K562 (cell line): ENCODE results near the gene GIPC3. TPM values are rescaled to one million over a fixed set of nuclear protein-coding genes. Genes with fewer than 3 reads are reported as not detected.
A peak's percentile ranks its signal among the peaks of the same experiment; 100 is the strongest.

ENCODE experiments used
- PTBP1 ChIP-seq: fragments of 200-400 bp; formaldehyde crosslinking; IDR thresholded peaks from 2 replicates; pipeline ENCODE4 v1.6.1; 2017; ENCODE audit warnings: low read depth, low read length
- RAD21 ChIP-seq, 2 experiments: fragments of 250-450 bp in 1 of 2; fragments of 450-650 bp in 1 of 2; sonication (Bioruptor Pico) in 1 of 2; formaldehyde crosslinking in 1 of 2; IDR thresholded peaks in 1 of 2; conservative IDR thresholded peaks in 1 of 2; 2 replicates each; pipeline versions ENCODE4 v1.4.0 to v1.8.0; 2020 to 2022; ENCODE audit warnings: mild to moderate bottlenecking in 2 of 2, moderate library complexity in 1 of 2
- RBM14 ChIP-seq: fragments of 200-400 bp; formaldehyde crosslinking; IDR thresholded peaks from 2 replicates; pipeline ENCODE4 v1.6.1; 2018; ENCODE audit warnings: low read depth, mild to moderate bottlenecking, low read length, moderate library complexity, borderline replicate concordance; ENCODE audit not compliant: insufficient read depth
- SMAD1 ChIP-seq: fragments of 150-350 bp; IDR thresholded peaks from 2 replicates; pipeline ENCODE4 v1.6.1; 2014; ENCODE audit warnings: low read length, low read depth; ENCODE audit not compliant: partially characterized antibody
- SMARCA5 ChIP-seq: fragments of 450-650 bp; IDR thresholded peaks from 2 replicates; pipeline ENCODE4 v1.6.1; 2016
- SNRNP70 ChIP-seq: fragments of 200-400 bp; formaldehyde crosslinking; optimal IDR thresholded peaks from 2 replicates; pipeline ENCODE3; 2017; ENCODE audit warnings: low read depth, low read length
- THRA ChIP-seq: fragments of 450-650 bp; IDR thresholded peaks from 2 replicates; pipeline ENCODE4 v1.6.1; 2017; ENCODE audit warnings: mild to moderate bottlenecking, moderate library complexity
- XRCC3 ChIP-seq: fragments of 450-650 bp; IDR thresholded peaks from 2 replicates; pipeline ENCODE4 v1.6.1; 2017; ENCODE audit warnings: mild to moderate bottlenecking, moderate library complexity
- ZNF589 ChIP-seq: fragments of 200-800 bp; sonication (Bioruptor generic); IDR thresholded peaks from 2 replicates; pipeline ENCODE4 v1.6.1; 2016; ENCODE audit warnings: low read depth, missing genetic modification characterization, missing compliant biosample characterization
- ZNF75A ChIP-seq: fragments of 450-650 bp; formaldehyde crosslinking; IDR thresholded peaks from 2 replicates; pipeline ENCODE4 v1.4.0; 2020; ENCODE audit warnings: mild to moderate bottlenecking
- polyA plus RNA-seq, 8 experiments: library from polyadenylated mRNA; depleted of rRNA in 4 of 8; stranded (reverse) in 5 of 8; unstranded in 3 of 8; fragments of >200 nt; fragmentation: Nextera tagmentation in 2 of 8; fragmentation: Illumina TruSeq in 1 of 8; extraction: Ambion mirVana in 2 of 8; extraction: Trizol in 1 of 8; gene quantifications; 2 replicates each; pipeline versions ENCODE4 v1.2.1 to v1.2.3, GENCODE V29; 2011 to 2014; ENCODE audit warnings: inconsistent platforms in 1 of 8, missing spikeins in 1 of 8
- total RNA-seq, 7 experiments: library from RNA; depleted of rRNA in 6 of 7; stranded (reverse); fragments of >200 nt in 6 of 7; fragmentation: Illumina TruSeq in 2 of 7; extraction: Trizol in 2 of 7; gene quantifications; 2 replicates each; pipeline versions ENCODE4 v1.2.1 to v1.2.3, GENCODE V29; 2011 to 2021; ENCODE audit warnings: low replicate concordance in 1 of 7
- TF ChIP-seq, protein P1 (sequence below): sonication (generic); formaldehyde crosslinking; IDR thresholded peaks from 2 replicates; pipeline ENCODE4 v1.8.1; 2023; ENCODE audit warnings: mild to moderate bottlenecking, missing genetic modification reagents
- TF ChIP-seq, protein P2 (sequence below): fragments of 200-400 bp; formaldehyde crosslinking; IDR thresholded peaks from 2 replicates; pipeline ENCODE4 v1.6.1; 2017; ENCODE audit warnings: mild to moderate bottlenecking, low read depth, low read length, moderate library complexity
- TF ChIP-seq, protein P3 (sequence below), 2 experiments: fragments of 450-650 bp; IDR thresholded peaks; 2 replicates each; pipeline ENCODE4 v1.6.1; 2016; ENCODE audit warnings: mild to moderate bottlenecking in 2 of 2, borderline replicate concordance in 1 of 2, low read depth in 1 of 2, moderate library complexity in 1 of 2

Gene GIPC3
- total and polyA plus RNA-seq, 9 of the 15 experiments (the other 6 are each of a cell fraction or from before 2014, with no cell fraction given): 0.03 to 3.6 (median 1.5) TPM; not detected in 1

DNA sequence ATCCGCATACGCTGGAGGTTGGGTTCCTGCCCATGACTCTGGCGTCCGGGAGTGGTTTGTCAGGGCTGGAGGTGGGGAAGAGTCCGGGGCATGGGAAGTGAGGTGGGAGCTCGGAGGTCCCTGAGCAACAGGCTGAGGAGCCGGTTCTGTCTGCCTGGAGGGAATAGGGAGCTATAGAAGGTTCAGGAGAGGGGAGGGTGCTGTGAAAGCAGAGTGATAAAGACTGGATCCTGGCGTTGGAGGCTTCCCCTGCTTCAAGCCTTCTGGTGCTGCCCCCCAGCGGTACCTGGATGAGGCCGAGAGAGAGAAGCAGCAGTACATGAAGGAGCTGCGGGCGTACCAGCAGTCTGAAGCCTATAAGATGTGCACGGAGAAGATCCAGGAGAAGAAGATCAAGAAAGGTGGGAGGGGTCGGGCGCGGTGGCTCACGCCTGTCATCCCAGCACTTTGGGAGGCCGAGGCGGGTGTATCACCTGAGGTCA lies 10.0 kb upstream of the GIPC3 start (continued):
- no peak for TF ChIP-seq THRA
- no peak for TF ChIP-seq SMAD1
- TF ChIP-seq ZNF75A: no peak
- TF ChIP-seq, protein P1, sequence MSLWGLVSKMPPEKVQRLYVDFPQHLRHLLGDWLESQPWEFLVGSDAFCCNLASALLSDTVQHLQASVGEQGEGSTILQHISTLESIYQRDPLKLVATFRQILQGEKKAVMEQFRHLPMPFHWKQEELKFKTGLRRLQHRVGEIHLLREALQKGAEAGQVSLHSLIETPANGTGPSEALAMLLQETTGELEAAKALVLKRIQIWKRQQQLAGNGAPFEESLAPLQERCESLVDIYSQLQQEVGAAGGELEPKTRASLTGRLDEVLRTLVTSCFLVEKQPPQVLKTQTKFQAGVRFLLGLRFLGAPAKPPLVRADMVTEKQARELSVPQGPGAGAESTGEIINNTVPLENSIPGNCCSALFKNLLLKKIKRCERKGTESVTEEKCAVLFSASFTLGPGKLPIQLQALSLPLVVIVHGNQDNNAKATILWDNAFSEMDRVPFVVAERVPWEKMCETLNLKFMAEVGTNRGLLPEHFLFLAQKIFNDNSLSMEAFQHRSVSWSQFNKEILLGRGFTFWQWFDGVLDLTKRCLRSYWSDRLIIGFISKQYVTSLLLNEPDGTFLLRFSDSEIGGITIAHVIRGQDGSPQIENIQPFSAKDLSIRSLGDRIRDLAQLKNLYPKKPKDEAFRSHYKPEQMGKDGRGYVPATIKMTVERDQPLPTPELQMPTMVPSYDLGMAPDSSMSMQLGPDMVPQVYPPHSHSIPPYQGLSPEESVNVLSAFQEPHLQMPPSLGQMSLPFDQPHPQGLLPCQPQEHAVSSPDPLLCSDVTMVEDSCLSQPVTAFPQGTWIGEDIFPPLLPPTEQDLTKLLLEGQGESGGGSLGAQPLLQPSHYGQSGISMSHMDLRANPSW (CRISPR knock-in tag): no peak
- TF ChIP-seq XRCC3: no peak
- peak; percentile 73; the same call in 1 of the 2 replicates for TF ChIP-seq PTBP1
- TF ChIP-seq SMARCA5: peak; percentile 62; the same call in 1 of the 2 replicates
- no peak for TF ChIP-seq RBM14
- TF ChIP-seq SNRNP70: no peak
- TF ChIP-seq, protein P2, sequence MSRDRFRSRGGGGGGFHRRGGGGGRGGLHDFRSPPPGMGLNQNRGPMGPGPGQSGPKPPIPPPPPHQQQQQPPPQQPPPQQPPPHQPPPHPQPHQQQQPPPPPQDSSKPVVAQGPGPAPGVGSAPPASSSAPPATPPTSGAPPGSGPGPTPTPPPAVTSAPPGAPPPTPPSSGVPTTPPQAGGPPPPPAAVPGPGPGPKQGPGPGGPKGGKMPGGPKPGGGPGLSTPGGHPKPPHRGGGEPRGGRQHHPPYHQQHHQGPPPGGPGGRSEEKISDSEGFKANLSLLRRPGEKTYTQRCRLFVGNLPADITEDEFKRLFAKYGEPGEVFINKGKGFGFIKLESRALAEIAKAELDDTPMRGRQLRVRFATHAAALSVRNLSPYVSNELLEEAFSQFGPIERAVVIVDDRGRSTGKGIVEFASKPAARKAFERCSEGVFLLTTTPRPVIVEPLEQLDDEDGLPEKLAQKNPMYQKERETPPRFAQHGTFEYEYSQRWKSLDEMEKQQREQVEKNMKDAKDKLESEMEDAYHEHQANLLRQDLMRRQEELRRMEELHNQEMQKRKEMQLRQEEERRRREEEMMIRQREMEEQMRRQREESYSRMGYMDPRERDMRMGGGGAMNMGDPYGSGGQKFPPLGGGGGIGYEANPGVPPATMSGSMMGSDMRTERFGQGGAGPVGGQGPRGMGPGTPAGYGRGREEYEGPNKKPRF: no peak
- TF ChIP-seq, protein P3, sequence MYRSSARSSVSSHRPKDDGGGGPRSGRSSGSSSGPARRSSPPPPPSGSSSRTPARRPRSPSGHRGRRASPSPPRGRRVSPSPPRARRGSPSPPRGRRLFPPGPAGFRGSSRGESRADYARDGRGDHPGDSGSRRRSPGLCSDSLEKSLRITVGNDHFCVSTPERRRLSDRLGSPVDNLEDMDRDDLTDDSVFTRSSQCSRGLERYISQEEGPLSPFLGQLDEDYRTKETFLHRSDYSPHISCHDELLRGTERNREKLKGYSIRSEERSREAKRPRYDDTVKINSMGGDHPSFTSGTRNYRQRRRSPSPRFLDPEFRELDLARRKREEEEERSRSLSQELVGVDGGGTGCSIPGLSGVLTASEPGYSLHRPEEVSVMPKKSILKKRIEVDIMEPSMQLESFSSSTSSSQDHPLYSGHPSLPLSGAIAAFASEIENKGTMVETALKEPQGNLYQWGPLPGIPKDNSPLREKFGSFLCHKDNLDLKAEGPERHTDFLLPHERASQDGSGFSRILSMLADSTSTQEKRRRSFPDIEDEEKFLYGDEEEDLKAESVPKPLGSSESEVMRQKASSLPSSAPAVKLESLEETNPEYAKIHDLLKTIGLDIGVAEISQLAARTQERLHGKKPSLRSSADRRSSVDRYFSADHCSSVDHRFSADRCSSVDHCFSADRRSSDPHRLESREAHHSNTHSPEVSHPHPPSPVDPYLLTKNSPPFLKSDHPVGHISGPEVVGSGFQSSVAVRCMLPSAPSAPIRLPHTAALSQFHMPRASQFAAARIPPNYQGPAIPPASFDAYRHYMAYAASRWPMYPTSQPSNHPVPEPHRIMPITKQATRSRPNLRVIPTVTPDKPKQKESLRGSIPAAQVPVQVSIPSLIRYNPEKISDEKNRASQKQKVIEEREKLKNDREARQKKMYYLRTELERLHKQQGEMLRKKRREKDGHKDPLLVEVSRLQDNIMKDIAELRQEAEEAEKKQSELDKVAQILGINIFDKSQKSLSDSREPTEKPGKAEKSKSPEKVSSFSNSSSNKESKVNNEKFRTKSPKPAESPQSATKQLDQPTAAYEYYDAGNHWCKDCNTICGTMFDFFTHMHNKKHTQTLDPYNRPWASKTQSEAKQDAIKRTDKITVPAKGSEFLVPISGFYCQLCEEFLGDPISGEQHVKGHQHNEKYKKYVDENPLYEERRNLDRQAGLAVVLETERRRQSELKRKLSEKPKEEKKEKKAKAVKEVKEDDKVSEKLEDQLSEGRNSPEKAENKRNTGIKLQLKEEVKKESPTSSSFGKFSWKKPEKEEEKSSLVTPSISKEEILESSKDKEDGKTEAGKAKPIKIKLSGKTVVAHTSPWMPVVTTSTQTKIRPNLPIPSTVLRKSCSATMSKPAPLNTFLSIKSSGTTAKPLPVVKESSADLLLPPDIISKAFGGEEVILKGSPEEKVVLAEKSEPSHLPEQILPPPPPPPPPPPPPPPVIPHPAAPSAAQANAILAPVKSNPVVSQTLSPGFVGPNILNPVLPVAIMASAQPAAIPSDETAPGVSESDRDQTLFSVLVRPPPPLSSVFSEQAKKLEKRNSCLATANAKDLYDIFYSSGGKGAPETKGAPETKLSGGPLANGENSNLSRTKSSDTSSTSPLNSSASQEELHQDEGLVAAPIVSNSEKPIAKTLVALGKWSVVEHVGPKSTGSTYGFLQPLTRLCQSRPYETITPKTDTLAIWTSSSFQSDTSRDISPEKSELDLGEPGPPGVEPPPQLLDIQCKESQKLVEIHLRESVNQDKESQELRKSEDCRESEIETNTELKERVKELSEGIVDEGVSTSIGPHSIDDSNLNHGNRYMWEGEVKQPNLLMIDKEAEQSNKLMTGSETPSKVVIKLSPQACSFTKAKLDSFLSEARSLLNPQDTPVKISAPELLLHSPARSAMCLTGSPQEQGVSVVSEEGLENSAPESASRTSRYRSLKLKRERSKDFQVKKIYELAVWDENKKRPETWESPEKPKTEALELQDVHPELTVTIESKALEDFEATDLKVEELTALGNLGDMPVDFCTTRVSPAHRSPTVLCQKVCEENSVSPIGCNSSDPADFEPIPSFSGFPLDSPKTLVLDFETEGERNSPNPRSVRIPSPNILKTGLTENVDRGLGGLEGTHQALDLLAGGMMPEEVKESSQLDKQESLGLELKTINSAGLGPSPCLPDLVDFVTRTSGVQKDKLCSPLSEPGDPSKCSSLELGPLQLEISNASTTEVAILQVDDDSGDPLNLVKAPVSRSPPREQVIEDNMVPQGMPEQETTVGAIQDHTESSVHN (IDR thresholded peaks at IDR 0.05; ENCODE audit: borderline replicate concordance in 1 of 2, low read depth in 1 of 2): no peak
- no peak for TF ChIP-seq ZNF589
- TF ChIP-seq RAD21 (CRISPR knock-in tag; conservative IDR thresholded peaks at IDR 0.05 in 1 of 2, IDR thresholded peaks at IDR 0.05 in 1 of 2): peak in 1 of 2 experiments; percentile 48; a peak in 2 of 4 replicates
